Hepatocyte (in vitro differentiated cells): Measurements from ENCODE around the gene TST.

Experiments used
- CTCF ChIP-seq: fragments of 200-600 bp; sonication (generic); IDR thresholded peaks from 2 replicates; pipeline ENCODE4 v1.5.1; 2016; ENCODE audit warnings: antibody characterized with exemption, mild to moderate bottlenecking; ENCODE audit not compliant: poor library complexity
- EZH2phosphoT487 ChIP-seq: fragments of 200-600 bp; sonication (generic); IDR thresholded peaks from one replicate; pipeline ENCODE4 v1.6.1; 2018; ENCODE audit warnings: antibody characterized with exemption, mild to moderate bottlenecking, low read depth, moderate library complexity; ENCODE audit not compliant: unreplicated experiment, severe bottlenecking

- TF ChIP-seq CTCF, result no peak
- TF ChIP-seq EZH2phosphoT487, result no peak
Measured at GRCh38 chr22:37061611-37062375, 42.5 kb upstream of the TST start.
